ENCODE results near the gene LRFN2.

- TF ChIP-seq, protein P1, sequence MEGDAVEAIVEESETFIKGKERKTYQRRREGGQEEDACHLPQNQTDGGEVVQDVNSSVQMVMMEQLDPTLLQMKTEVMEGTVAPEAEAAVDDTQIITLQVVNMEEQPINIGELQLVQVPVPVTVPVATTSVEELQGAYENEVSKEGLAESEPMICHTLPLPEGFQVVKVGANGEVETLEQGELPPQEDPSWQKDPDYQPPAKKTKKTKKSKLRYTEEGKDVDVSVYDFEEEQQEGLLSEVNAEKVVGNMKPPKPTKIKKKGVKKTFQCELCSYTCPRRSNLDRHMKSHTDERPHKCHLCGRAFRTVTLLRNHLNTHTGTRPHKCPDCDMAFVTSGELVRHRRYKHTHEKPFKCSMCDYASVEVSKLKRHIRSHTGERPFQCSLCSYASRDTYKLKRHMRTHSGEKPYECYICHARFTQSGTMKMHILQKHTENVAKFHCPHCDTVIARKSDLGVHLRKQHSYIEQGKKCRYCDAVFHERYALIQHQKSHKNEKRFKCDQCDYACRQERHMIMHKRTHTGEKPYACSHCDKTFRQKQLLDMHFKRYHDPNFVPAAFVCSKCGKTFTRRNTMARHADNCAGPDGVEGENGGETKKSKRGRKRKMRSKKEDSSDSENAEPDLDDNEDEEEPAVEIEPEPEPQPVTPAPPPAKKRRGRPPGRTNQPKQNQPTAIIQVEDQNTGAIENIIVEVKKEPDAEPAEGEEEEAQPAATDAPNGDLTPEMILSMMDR (IDR thresholded peaks at IDR 0.05) = no peak
- no peak for TF ChIP-seq POLR2A (IDR thresholded peaks at IDR 0.05)
Measured at GRCh38 chr6:40378071-40378724, 209.0 kb downstream of the LRFN2 start.
